HepG2 (cell line): Measurements from ENCODE around the gene GARIN5A. TPM values are rescaled to one million over a fixed set of nuclear protein-coding genes. Genes with fewer than 3 reads are reported as not detected.

Experiments used
- ARID2 ChIP-seq: sonication (generic); formaldehyde crosslinking; IDR thresholded peaks from 2 replicates; pipeline ENCODE4 v1.8.1; 2022; ENCODE audit warnings: mild to moderate bottlenecking, missing genetic modification reagents, borderline replicate concordance
- ATF7 ChIP-seq, 2 experiments: fragments of 450-650 bp in 1 of 2; sonication (generic) in 1 of 2; formaldehyde crosslinking in 1 of 2; IDR thresholded peaks; 2 replicates each; pipeline versions ENCODE4 v1.4.0 to v1.6.1; 2016 to 2020; ENCODE audit warnings: antibody characterized with exemption in 1 of 2, mild to moderate bottlenecking in 1 of 2, missing genetic modification reagents in 1 of 2
- CENPT ChIP-seq: sonication (generic); formaldehyde crosslinking; IDR thresholded peaks from 2 replicates; pipeline ENCODE4 v1.8.0; 2022; ENCODE audit warnings: low read depth, mild to moderate bottlenecking, moderate library complexity, missing genetic modification reagents
- ELF3 ChIP-seq: IDR thresholded peaks from 2 replicates; pipeline ENCODE4 v1.6.1; 2016; ENCODE audit warnings: missing genetic modification reagents, missing compliant biosample characterization
- HOXA3 ChIP-seq: sonication (generic); formaldehyde crosslinking; IDR thresholded peaks from 2 replicates; pipeline ENCODE4 v1.5.0; 2020; ENCODE audit warnings: missing genetic modification reagents
- MIER3 ChIP-seq: IDR thresholded peaks from 2 replicates; pipeline ENCODE4 v1.6.1; 2016; ENCODE audit warnings: missing compliant biosample characterization, borderline replicate concordance
- PLRG1 ChIP-seq: fragments of 450-650 bp; conservative IDR thresholded peaks from 2 replicates; pipeline ENCODE4 v1.6.1; 2016
- POLR2G ChIP-seq: fragments of 200-400 bp; formaldehyde crosslinking; IDR thresholded peaks from 2 replicates; pipeline ENCODE4 v1.6.1; 2018; ENCODE audit warnings: mild to moderate bottlenecking, low read depth, low read length, moderate library complexity
- PRMT3 ChIP-seq: sonication (generic); formaldehyde crosslinking; IDR thresholded peaks from 2 replicates; pipeline ENCODE4 v1.8.1; 2022; ENCODE audit warnings: low read depth, mild to moderate bottlenecking, moderate library complexity, missing genetic modification reagents, borderline replicate concordance
- RARG ChIP-seq: sonication (generic); formaldehyde crosslinking; IDR thresholded peaks from 2 replicates; pipeline ENCODE4 v1.4.0; 2020; ENCODE audit warnings: low read depth, mild to moderate bottlenecking, missing genetic modification reagents
- ZNF10 ChIP-seq: sonication (generic); formaldehyde crosslinking; IDR thresholded peaks from 2 replicates; pipeline ENCODE4 v1.4.0; 2020; ENCODE audit warnings: mild to moderate bottlenecking, low read depth, missing genetic modification reagents, borderline replicate concordance
- ZNF180 ChIP-seq: sonication (generic); formaldehyde crosslinking; IDR thresholded peaks from 2 replicates; pipeline ENCODE4 v1.4.0; 2020; ENCODE audit warnings: low read depth, missing genetic modification reagents, borderline replicate concordance
- ZNF546 ChIP-seq: sonication (generic); formaldehyde crosslinking; conservative IDR thresholded peaks from 2 replicates; pipeline ENCODE4 v1.8.1; 2023; ENCODE audit warnings: mild to moderate bottlenecking, missing genetic modification reagents
- ZNF547 ChIP-seq: sonication (generic); formaldehyde crosslinking; IDR thresholded peaks from 2 replicates; pipeline ENCODE4 v1.5.1; 2020; ENCODE audit warnings: mild to moderate bottlenecking, missing genetic modification reagents
- ZNF563 ChIP-seq: sonication (generic); formaldehyde crosslinking; IDR thresholded peaks from 2 replicates; pipeline ENCODE4 v1.8.0; 2022; ENCODE audit warnings: mild to moderate bottlenecking, moderate library complexity, missing genetic modification reagents
- polyA plus RNA-seq, 8 experiments: library from polyadenylated mRNA; depleted of rRNA in 3 of 8; stranded (reverse) in 7 of 8; unstranded in 1 of 8; fragments of >200 nt; fragmentation: Illumina TruSeq in 4 of 8; extraction: Trizol in 4 of 8; gene quantifications; 2 replicates each; pipeline versions ENCODE4 v1.2.1 to v1.2.3, GENCODE V29; 2011 to 2016; ENCODE audit warnings: low read depth in 4 of 8, missing spikeins in 1 of 8, mixed read lengths in 1 of 8; ENCODE audit not compliant: insufficient read depth in 1 of 8
- total RNA-seq, 5 experiments: library from RNA; depleted of rRNA; stranded (reverse); fragments of >200 nt; fragmentation: Illumina TruSeq; extraction: Trizol; gene quantifications; 2 replicates each; pipeline ENCODE4 v1.2.3, GENCODE V29; 2016; ENCODE audit warnings: low read depth in 1 of 5
- TF ChIP-seq, protein P1 (sequence below): sonication (generic); formaldehyde crosslinking; IDR thresholded peaks from 2 replicates; pipeline ENCODE4 v1.5.1; 2020; ENCODE audit warnings: mild to moderate bottlenecking, missing genetic modification reagents, moderate library complexity
- TF ChIP-seq, protein P2 (sequence below): sonication (generic); formaldehyde crosslinking; IDR thresholded peaks from 2 replicates; pipeline ENCODE4 v1.4.0; 2020; ENCODE audit warnings: missing genetic modification reagents
- TF ChIP-seq, protein P3 (sequence below): sonication (generic); formaldehyde crosslinking; IDR thresholded peaks from 2 replicates; pipeline ENCODE4 v1.5.0; 2020; ENCODE audit warnings: mild to moderate bottlenecking, missing genetic modification reagents
- TF ChIP-seq, protein P4 (sequence below): sonication (generic); formaldehyde crosslinking; IDR thresholded peaks from 2 replicates; pipeline ENCODE4 v1.4.0; 2020; ENCODE audit warnings: mild to moderate bottlenecking, missing genetic modification reagents
- TF ChIP-seq, protein P5 (sequence below): sonication (generic); formaldehyde crosslinking; IDR thresholded peaks from 2 replicates; pipeline ENCODE4 v1.4.0; 2020; ENCODE audit warnings: mild to moderate bottlenecking, low read depth, missing genetic modification reagents

GARIN5A gene
- total and polyA plus RNA-seq, 2 of the 13 experiments (the other 11 are each of a cell fraction or from before 2014, with no cell fraction given), result not detected

DNA sequence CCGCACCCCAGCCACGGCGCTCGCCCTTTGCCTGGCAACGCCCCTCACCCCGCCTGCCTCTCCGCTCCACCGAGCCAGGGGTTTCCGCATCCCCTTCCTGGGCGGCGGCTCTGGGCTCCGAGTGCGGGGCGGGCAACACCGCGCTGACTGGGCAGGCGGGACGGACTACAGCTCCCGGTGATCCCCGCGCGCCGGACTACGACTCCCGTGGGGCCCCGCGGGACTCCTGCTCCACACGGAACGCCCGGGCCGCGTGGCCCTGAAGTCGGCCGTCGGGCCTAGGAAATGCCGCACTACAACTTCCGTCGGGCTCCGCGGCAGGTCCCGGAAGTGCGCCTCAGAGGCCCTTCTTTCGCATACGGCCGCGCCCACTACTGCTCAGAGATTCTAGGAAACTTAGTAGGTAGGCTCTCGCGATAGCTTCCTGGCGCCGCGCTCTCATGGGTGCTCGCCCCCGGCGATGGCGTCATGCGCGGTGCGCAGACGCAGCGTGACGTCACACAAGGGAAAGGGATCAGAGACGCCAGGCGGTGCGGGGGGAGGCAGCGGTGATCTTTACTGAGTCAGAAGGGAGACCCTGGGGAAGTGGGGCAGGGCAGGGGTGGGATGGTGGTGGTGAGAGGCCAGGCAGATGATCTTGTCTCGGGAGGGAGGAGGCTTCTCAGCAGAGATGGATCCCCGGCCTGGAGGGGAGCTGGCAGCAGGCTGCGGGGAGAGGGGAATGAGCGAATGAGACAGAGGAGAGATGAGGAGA lies 34.6 kb upstream of the GARIN5A start, which contains the start of gene JOSD2 (continued):
- TF ChIP-seq, protein P1, sequence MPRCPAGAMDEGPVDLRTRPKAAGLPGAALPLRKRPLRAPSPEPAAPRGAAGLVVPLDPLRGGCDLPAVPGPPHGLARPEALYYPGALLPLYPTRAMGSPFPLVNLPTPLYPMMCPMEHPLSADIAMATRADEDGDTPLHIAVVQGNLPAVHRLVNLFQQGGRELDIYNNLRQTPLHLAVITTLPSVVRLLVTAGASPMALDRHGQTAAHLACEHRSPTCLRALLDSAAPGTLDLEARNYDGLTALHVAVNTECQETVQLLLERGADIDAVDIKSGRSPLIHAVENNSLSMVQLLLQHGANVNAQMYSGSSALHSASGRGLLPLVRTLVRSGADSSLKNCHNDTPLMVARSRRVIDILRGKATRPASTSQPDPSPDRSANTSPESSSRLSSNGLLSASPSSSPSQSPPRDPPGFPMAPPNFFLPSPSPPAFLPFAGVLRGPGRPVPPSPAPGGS (CRISPR knock-in tag), result no peak
- TF ChIP-seq ZNF547 (no peak), PLRG1 (no peak), ATF7 (IDR thresholded peaks at IDR 0.05) (peak; percentile 69), ATF7 (CRISPR knock-in tag; IDR thresholded peaks at IDR 0.05) (peak; percentile 71; the same call in 1 of the 2 replicates), ARID2 (CRISPR knock-in tag) (no peak), ZNF563 (CRISPR knock-in tag) (0 out of 2 replicates have a peak, but pooled peaks have one; percentile 31), ELF3 (CRISPR knock-in tag) (peak; percentile 34; the same call in 1 of the 2 replicates), CENPT (CRISPR knock-in tag) (no peak), ZNF10 (no peak), PRMT3 (CRISPR knock-in tag) (no peak), HOXA3 (CRISPR knock-in tag) (peak; percentile 100), ZNF180 (CRISPR knock-in tag) (no peak), POLR2G (peak; percentile 35; the same call in 1 of the 2 replicates), RARG (no peak), MIER3 (no peak), ZNF546 (CRISPR knock-in tag) (no peak)
- TF ChIP-seq, protein P2, sequence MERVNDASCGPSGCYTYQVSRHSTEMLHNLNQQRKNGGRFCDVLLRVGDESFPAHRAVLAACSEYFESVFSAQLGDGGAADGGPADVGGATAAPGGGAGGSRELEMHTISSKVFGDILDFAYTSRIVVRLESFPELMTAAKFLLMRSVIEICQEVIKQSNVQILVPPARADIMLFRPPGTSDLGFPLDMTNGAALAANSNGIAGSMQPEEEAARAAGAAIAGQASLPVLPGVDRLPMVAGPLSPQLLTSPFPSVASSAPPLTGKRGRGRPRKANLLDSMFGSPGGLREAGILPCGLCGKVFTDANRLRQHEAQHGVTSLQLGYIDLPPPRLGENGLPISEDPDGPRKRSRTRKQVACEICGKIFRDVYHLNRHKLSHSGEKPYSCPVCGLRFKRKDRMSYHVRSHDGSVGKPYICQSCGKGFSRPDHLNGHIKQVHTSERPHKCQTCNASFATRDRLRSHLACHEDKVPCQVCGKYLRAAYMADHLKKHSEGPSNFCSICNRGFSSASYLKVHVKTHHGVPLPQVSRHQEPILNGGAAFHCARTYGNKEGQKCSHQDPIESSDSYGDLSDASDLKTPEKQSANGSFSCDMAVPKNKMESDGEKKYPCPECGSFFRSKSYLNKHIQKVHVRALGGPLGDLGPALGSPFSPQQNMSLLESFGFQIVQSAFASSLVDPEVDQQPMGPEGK (CRISPR knock-in tag), result no peak
- TF ChIP-seq, protein P3, sequence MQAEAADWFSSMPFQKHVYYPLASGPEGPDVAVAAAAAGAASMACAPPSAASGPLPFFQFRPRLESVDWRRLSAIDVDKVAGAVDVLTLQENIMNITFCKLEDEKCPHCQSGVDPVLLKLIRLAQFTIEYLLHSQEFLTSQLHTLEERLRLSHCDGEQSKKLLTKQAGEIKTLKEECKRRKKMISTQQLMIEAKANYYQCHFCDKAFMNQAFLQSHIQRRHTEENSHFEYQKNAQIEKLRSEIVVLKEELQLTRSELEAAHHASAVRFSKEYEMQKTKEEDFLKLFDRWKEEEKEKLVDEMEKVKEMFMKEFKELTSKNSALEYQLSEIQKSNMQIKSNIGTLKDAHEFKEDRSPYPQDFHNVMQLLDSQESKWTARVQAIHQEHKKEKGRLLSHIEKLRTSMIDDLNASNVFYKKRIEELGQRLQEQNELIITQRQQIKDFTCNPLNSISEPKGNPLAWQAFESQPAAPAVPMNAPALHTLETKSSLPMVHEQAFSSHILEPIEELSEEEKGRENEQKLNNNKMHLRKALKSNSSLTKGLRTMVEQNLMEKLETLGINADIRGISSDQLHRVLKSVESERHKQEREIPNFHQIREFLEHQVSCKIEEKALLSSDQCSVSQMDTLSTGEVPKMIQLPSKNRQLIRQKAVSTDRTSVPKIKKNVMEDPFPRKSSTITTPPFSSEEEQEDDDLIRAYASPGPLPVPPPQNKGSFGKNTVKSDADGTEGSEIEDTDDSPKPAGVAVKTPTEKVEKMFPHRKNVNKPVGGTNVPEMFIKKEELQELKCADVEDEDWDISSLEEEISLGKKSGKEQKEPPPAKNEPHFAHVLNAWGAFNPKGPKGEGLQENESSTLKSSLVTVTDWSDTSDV (CRISPR knock-in tag), result no peak
- TF ChIP-seq, protein P4, sequence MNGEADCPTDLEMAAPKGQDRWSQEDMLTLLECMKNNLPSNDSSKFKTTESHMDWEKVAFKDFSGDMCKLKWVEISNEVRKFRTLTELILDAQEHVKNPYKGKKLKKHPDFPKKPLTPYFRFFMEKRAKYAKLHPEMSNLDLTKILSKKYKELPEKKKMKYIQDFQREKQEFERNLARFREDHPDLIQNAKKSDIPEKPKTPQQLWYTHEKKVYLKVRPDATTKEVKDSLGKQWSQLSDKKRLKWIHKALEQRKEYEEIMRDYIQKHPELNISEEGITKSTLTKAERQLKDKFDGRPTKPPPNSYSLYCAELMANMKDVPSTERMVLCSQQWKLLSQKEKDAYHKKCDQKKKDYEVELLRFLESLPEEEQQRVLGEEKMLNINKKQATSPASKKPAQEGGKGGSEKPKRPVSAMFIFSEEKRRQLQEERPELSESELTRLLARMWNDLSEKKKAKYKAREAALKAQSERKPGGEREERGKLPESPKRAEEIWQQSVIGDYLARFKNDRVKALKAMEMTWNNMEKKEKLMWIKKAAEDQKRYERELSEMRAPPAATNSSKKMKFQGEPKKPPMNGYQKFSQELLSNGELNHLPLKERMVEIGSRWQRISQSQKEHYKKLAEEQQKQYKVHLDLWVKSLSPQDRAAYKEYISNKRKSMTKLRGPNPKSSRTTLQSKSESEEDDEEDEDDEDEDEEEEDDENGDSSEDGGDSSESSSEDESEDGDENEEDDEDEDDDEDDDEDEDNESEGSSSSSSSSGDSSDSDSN (CRISPR knock-in tag), result 0 out of 2 replicates have a peak, but pooled peaks have one; percentile 22
- TF ChIP-seq, protein P5, sequence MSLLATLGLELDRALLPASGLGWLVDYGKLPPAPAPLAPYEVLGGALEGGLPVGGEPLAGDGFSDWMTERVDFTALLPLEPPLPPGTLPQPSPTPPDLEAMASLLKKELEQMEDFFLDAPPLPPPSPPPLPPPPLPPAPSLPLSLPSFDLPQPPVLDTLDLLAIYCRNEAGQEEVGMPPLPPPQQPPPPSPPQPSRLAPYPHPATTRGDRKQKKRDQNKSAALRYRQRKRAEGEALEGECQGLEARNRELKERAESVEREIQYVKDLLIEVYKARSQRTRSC (CRISPR knock-in tag), result no peak
